Breast epithelium (tissue), 4 donors: Measurements from ENCODE around the gene NAIF1. TPM values are rescaled to one million over a fixed set of nuclear protein-coding genes. Genes with fewer than 3 reads are reported as not detected.

Experiments used
- DNase-seq, 2 donors: peaks; one replicate each; pipeline ENCODE4 v3.0.0-alpha.2; 2019; ENCODE audit warnings: low spot score in 2 of 2
- H3K27ac ChIP-seq, 2 donors: fragments of 200-600 bp; sonication (generic) in 1 of 2; one replicate each; pipeline ENCODE4 v1.5.1; 2016 to 2019; ENCODE audit warnings: mild to moderate bottlenecking in 1 of 2
- H3K27me3 ChIP-seq, 2 donors: fragments of 200-600 bp; sonication (generic) in 1 of 2; one replicate each; pipeline versions ENCODE4 v1.5.1 to v1.6.0; 2017 to 2019; ENCODE audit warnings: control low read depth in 1 of 2, mild to moderate bottlenecking in 1 of 2
- H3K36me3 ChIP-seq: fragments of 200-600 bp; one replicate; pipeline ENCODE4 v1.5.1; 2019
- H3K4me1 ChIP-seq, 2 donors: fragments of 200-600 bp; sonication (generic); one replicate each; pipeline ENCODE4 v1.5.1; 2016 to 2019; ENCODE audit warnings: control low read depth in 1 of 2
- H3K4me3 ChIP-seq, 3 donors: fragments of 200-600 bp; sonication (generic); 1 replicate in 2 of 3; 2 replicates in 1 of 3; pipeline ENCODE4 v1.5.1; 2016 to 2019; ENCODE audit warnings: mild to moderate bottlenecking in 3 of 3, moderate library complexity in 2 of 3
- H3K9me3 ChIP-seq, 2 donors: fragments of 200-600 bp; sonication (generic) in 1 of 2; one replicate each; pipeline ENCODE4 v1.5.1; 2016 to 2019; ENCODE audit warnings: control low read depth in 1 of 2
- POLR2A ChIP-seq: fragments of 450-650 bp; IDR thresholded peaks from one replicate; pipeline ENCODE4 v1.6.1; 2016; ENCODE audit warnings: antibody characterized with exemption, mild to moderate bottlenecking, moderate library complexity
- POLR2AphosphoS5 ChIP-seq, 3 donors: sonication (generic); formaldehyde crosslinking; IDR thresholded peaks; one replicate each; pipeline ENCODE4 v1.6.1; 2017; ENCODE audit warnings: antibody characterized with exemption in 3 of 3
- intact Hi-C: fragments of 100-400 bp; cut with DNase I; formaldehyde crosslinking; loops from one replicate; pipeline ENCODE4 v1.15.1; 2023; ENCODE audit warnings: low total_unique reads
- total RNA-seq, 3 donors: library from RNA; depleted of rRNA; stranded (reverse); fragments of >200 nt; gene quantifications; one replicate each; pipeline ENCODE4 v1.1.0, GENCODE V29; 2016
- TF ChIP-seq, protein P1 (sequence below), 3 donors: fragments of 450-650 bp; IDR thresholded peaks; one replicate each; pipeline ENCODE4 v1.5.1; 2016 to 2017; ENCODE audit warnings: antibody characterized with exemption in 3 of 3, mild to moderate bottlenecking in 3 of 3, moderate library complexity in 3 of 3

The NAIF1 gene
- total RNA-seq, 3 donors from 2014 or later, result 8.8 to 13.1 (median 11.9) TPM

DNA sequence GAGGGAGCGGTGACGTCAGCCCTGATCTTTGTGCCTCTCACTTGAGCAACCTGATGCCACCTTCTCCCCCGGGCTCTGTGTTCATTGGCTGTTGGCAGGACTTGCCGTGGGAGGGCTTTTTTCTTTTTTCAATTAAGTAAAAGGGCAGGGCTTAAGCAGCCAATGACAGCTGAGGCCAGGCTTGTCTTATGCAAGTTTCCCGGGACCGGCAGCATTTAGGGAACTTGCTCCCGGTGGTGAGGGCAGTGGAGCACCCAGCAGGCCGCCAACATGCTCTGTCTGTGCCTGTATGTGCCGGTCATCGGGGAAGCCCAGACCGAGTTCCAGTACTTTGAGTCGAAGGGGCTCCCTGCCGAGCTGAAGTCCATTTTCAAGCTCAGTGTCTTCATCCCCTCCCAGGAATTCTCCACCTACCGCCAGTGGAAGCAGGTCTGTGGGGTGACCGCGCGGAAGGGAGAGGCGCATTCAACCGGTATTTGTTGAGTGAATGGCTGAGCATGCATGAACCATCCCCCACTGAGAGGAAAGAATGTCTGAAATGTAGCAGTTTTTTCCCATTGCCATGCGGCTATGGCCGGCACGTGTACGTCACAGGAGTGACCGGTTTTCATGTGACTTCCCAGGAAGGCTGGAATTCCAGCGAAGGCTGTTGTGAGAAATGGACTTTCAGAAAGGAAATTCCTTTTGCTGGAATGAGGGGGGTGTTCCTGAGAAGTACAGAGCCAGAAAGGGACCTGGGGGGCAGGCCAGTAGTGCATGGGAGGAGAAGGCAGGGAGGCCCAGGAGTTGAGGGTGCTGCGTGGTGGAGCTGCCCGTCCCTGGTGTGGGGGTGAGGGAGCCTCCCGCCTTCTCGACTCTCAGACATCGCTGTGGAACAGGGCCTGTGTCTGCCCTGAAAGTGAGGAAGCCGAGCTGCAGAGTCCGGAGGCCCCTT lies 31.4 kb upstream of the NAIF1 start:
- peak; percentile 96 to 98 for DNase-seq
- intact Hi-C loops, result no loop called here
- H3K27me3 ChIP-seq, result no peaks in the 10 kb centered on the region
- peaks cover 12 to 46% of the 10 kb centered on the region in 2 donors for H3K4me1 ChIP-seq
- peak overlapping the region; percentile 47 to 67 (median 53) for H3K4me3 ChIP-seq
- H3K9me3 ChIP-seq, result no peaks in the 10 kb centered on the region
- H3K27ac ChIP-seq, result peak overlapping the region; percentile 93 to 97
- peaks cover 8% of the 10 kb centered on the region for H3K36me3 ChIP-seq
- TF ChIP-seq, protein P1, sequence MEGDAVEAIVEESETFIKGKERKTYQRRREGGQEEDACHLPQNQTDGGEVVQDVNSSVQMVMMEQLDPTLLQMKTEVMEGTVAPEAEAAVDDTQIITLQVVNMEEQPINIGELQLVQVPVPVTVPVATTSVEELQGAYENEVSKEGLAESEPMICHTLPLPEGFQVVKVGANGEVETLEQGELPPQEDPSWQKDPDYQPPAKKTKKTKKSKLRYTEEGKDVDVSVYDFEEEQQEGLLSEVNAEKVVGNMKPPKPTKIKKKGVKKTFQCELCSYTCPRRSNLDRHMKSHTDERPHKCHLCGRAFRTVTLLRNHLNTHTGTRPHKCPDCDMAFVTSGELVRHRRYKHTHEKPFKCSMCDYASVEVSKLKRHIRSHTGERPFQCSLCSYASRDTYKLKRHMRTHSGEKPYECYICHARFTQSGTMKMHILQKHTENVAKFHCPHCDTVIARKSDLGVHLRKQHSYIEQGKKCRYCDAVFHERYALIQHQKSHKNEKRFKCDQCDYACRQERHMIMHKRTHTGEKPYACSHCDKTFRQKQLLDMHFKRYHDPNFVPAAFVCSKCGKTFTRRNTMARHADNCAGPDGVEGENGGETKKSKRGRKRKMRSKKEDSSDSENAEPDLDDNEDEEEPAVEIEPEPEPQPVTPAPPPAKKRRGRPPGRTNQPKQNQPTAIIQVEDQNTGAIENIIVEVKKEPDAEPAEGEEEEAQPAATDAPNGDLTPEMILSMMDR (IDR thresholded peaks at IDR 0.05), result no peak
- TF ChIP-seq POLR2A (peak; percentile 97), POLR2AphosphoS5 (IDR thresholded peaks at IDR 0.05) (peak; percentile 89 to 94 (median 91))

DNA sequence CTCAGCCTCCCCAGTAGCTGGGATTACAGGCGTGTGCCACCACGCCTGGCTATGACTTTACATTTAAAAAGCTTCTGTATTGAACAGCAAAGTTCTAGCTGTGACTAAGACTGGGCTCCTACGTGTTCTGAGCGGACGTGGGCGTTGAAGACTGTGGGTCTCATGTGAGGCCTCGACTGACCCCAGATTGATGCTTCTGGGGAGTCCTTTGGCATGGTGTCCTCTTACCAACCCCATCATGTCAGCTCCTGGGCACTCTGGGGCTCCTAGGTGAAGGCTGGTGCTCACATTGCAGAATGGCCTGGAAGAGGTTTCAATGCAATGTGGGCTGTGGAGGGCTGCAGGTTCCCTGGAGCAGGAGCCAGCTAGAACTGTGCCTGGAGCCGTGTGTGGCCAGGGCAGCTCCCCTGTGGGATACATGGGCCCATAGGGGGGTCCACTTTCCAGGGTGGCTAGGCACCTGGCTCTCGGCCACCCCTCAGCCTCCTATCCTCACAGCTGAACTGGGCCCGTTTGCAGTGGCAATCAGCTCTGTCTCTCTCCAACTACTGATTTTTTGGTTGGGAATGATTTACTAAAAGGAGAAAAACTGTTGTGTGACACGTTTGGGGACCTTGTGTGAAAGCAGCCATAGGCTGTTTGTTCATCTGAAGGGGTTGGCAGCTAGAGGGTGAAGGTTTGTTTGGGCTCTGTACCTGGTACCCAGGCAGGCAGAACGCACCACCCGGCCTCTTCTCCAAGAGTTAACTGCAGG lies 30.6 kb upstream of the NAIF1 start:
- Histone ChIP-seq H3K27ac (peak overlapping the region; percentile 93 to 97), H3K36me3 (peaks cover 6% of the 10 kb centered on the region), H3K4me3 (peak overlapping the region; percentile 47 to 67 (median 53)), H3K9me3 (no peaks in the 10 kb centered on the region), H3K27me3 (no peaks in the 10 kb centered on the region), H3K4me1 (peaks cover 12 to 53% of the 10 kb centered on the region in 2 donors)
- intact Hi-C loops, result no loop called here
- no peak for TF ChIP-seq POLR2AphosphoS5 (IDR thresholded peaks at IDR 0.05)
- TF ChIP-seq, protein P1 (IDR thresholded peaks at IDR 0.05), result no peak
- TF ChIP-seq POLR2A, result no peak
- no peak for DNase-seq

DNA sequence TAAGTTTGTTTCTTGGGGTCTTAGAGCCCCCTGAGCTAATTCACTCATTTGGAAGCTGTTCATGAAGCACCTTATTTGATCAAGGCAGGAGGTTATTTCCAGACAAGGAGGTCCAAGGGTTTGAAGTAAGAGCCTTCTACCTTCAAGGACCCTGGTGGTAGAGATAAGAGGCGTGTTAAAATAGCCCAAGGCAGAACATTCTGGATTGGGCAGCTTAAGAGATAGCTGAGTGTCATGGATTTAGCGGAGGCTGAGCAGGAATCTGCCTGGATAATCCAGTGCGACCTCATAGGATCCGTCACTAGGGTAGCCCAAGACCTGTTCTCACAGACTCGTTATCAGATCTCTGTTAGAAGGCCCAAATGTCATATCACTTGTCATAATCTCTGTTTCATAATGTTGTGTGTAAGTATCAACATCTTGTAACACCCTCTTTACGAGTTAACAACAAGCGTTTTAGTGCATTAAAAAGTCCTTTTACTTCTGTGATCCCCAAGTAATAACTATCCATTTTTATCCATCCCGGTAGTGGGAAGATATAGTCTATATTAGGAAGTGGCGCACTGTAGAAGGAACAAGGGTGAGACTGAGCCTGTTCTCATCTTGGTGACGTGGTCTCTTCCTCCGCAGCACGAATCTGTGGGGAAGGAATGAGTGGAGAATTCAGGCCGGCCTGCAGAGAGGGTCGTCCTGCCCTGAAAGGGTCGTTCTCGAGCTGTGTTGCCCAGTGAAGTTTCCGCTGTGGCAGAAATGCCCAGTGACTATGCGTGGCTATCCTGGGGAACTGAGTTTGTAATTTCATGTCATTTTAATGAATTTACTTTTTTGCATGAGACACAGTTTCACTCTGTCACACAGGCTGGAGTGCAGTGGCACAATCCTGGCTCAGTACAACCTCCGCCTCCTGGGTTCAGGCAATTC lies 29.8 kb upstream of the NAIF1 start:
- Histone ChIP-seq H3K36me3 (no peaks in the 10 kb centered on the region), H3K4me1 (peaks cover 18 to 55% of the 10 kb centered on the region in 2 donors), H3K27ac (peak overlapping the region; percentile 93 to 97), H3K9me3 (no peaks in the 10 kb centered on the region), H3K4me3 (no peak overlapping the region), H3K27me3 (no peaks in the 10 kb centered on the region)
- intact Hi-C loops, result no loop called here
- no peak for DNase-seq
- TF ChIP-seq POLR2A (no peak), POLR2AphosphoS5 (IDR thresholded peaks at IDR 0.05) (no peak)
- TF ChIP-seq, protein P1 (IDR thresholded peaks at IDR 0.05), result no peak

DNA sequence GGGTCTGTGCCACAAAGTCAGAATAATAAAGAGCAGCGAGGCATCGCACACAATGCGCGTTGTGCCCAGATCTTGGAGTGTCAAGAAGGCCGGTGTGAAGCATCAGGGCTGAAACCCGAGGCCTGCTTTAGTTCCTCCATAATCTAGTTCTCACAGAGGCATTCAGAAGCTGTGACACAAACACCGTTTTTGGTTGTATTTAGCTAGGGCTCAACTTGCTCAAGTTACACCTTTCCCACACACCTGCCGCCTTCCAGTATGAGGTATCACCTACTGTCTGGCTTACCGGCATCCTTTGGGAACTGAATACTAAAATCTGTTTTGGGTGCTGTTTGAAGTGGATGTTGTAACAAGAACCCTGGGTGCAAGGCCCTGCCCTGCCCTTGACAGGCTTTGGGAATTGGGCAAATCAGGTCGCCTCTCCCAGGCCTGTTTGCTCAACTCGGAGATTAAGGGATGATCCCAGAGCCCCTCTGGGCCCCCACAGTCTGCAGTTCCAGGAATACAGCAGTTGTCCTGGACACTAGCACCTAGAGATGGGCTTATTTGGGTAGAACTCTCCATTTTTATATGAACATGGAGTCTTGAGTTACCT lies 27.9 kb upstream of the NAIF1 start:
- Histone ChIP-seq H3K27ac (peak overlapping the region; percentile 97 to 98), H3K27me3 (no peaks in the 10 kb centered on the region), H3K4me1 (peaks cover 27 to 51% of the 10 kb centered on the region in 2 donors), H3K36me3 (no peaks in the 10 kb centered on the region), H3K4me3 (no peak overlapping the region), H3K9me3 (no peaks in the 10 kb centered on the region)
- TF ChIP-seq POLR2A (no peak), POLR2AphosphoS5 (IDR thresholded peaks at IDR 0.05) (no peak)
- TF ChIP-seq, protein P1 (IDR thresholded peaks at IDR 0.05), result no peak
- no peak for DNase-seq
- intact Hi-C loops, result no loop called here
